ENCODE results near the gene SCN5A. TPM values are rescaled to one million over a fixed set of nuclear protein-coding genes. Genes with fewer than 3 reads are reported as not detected.
A peak's percentile ranks its signal among the peaks of the same experiment; 100 is the strongest.

SCN5A gene
- polyA plus RNA-seq, 3 donors: 1.00 to 1.7 (median 1.1) TPM

GRCh38 chr3:38542401-38543298 lies 106.8 kb downstream of the SCN5A start:
- DNase-seq: peak; percentile 37

- DNase-seq: no peak
Measured at GRCh38 chr3:38541806-38542205, 107.7 kb downstream of the SCN5A start.

- DNase-seq: no peak
Measured at GRCh38 chr3:38538773-38539353, 110.6 kb downstream of the SCN5A start.

- no peak for DNase-seq
Measured at GRCh38 chr3:38536671-38537070, 112.8 kb downstream of the SCN5A start.

- DNase-seq: no peak
Measured at GRCh38 chr3:38534604-38535003, 114.9 kb downstream of the SCN5A start.

GRCh38 chr3:38534180-38534579 lies 115.3 kb downstream of the SCN5A start:
- DNase-seq: no peak

GRCh38 chr3:38533285-38533976 lies 116.1 kb downstream of the SCN5A start:
- DNase-seq: no peak

- DNase-seq: no peak
Measured at GRCh38 chr3:38532529-38532928, 117.0 kb downstream of the SCN5A start.

- no peak for DNase-seq
Measured at GRCh38 chr3:38528457-38528856, 121.0 kb downstream of the SCN5A start.

- DNase-seq: no peak
Measured at GRCh38 chr3:38526792-38527191, 122.7 kb downstream of the SCN5A start.

GRCh38 chr3:38524141-38524739 lies 125.2 kb downstream of the SCN5A start:
- DNase-seq: no peak

- DNase-seq: no peak
Measured at GRCh38 chr3:38522002-38522401, 127.5 kb downstream of the SCN5A start.

GRCh38 chr3:38521391-38521987 lies 128.0 kb downstream of the SCN5A start:
- DNase-seq: peak; percentile 74

GRCh38 chr3:38519651-38520050 lies 129.8 kb downstream of the SCN5A start:
- DNase-seq: no peak

GRCh38 chr3:38519000-38519399 lies 130.5 kb downstream of the SCN5A start:
- no peak for DNase-seq

- DNase-seq: no peak
Measured at GRCh38 chr3:38516669-38517068, 132.8 kb downstream of the SCN5A start.

GRCh38 chr3:38515367-38515766 lies 134.1 kb downstream of the SCN5A start:
- no peak for DNase-seq

- no peak for DNase-seq
Measured at GRCh38 chr3:38511546-38511945, 137.9 kb downstream of the SCN5A start.

- no peak for DNase-seq
Measured at GRCh38 chr3:38510631-38511030, 138.9 kb downstream of the SCN5A start.

GRCh38 chr3:38509732-38510131 lies 139.8 kb downstream of the SCN5A start:
- no peak for DNase-seq

GRCh38 chr3:38507120-38507519 lies 142.4 kb downstream of the SCN5A start:
- no peak for DNase-seq
